ENCODE results near the gene DLX3. TPM values are rescaled to one million over a fixed set of nuclear protein-coding genes. Genes with fewer than 3 reads are reported as not detected.

The DLX3 gene
- total and polyA plus RNA-seq, 2 of the 8 experiments (the other 6 are each of a cell fraction or from before 2014, with no cell fraction given) = 0.15 to 0.20 TPM

DNA sequence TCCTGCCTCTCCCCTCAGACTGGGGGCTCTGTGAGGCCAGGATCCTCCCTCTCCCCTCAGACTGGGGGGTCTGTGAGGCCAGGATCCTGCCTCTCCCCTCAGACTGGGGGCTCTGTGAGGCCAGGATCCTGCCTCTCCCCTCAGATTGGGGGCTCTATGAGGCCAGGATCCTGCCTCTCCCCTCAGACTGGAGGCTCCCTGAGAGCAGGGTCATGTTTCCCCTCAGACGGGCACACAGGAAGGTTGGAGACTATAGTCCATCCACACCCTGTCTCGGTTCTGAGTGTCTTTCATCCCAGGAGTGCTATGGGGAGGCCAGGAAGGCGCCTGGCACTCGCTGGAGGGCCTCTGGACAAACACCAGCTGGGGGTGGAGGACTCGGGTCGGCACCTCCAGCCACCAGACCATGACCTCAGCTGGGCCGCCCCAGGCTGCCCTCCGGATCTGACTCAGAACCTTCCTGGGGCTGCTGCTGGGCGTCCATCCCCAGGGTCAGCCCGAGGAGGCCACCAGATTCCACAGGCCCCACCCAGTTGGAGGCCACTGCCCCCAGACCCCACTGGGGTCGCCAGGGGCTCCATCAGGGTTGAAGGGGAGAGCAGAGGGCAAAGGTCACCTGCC, 48.0 kb downstream of the DLX3 start (continued):
- no peak for TF ChIP-seq CBX5 (IDR thresholded peaks at IDR 0.05; ENCODE audit: low read depth, low read length)
- TF ChIP-seq, protein P1, sequence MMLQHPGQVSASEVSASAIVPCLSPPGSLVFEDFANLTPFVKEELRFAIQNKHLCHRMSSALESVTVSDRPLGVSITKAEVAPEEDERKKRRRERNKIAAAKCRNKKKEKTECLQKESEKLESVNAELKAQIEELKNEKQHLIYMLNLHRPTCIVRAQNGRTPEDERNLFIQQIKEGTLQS (IDR thresholded peaks at IDR 0.05; ENCODE audit: insufficient read depth, low read depth, low read length) = no peak
- TF ChIP-seq PHF8 (conservative IDR thresholded peaks at IDR 0.05; ENCODE audit: low read depth, low read length) = no peak
- TF ChIP-seq CHD1 (IDR thresholded peaks at IDR 0.05; ENCODE audit: low read depth, low read length) = no peak
